Heart left ventricle (tissue), 16 donors: ENCODE measurements around the gene NDUFB10. TPM values are rescaled to one million over a fixed set of nuclear protein-coding genes. Genes with fewer than 3 reads are reported as not detected.
A peak's percentile ranks its signal among the peaks of the same experiment; 100 is the strongest.
"Not testable (repeated sequence)": the region's sequence is repeated elsewhere in the genome, so short reads cannot be mapped to it uniquely, and the experiment has no call there.

Experiments
- ATAC-seq, 4 donors: fragments of 200-7000 bp; cut with Tn5 transposase; one replicate each; pipeline ENCODE4 v1.9.1; 2020 to 2022; ENCODE audit warnings: moderate library complexity in 4 of 4, mild to moderate bottlenecking in 3 of 4, moderate number of reproducible peaks in 1 of 4
- DNase-seq, 5 donors: peaks; one replicate each; pipeline ENCODE4 v3.0.0-alpha.2; 2020
- H3K27ac ChIP-seq, 12 donors: fragments of 200-600 bp; sonication (generic) in 4 of 12; one replicate each; pipeline versions ENCODE4 v1.5.0 to v1.8.0; 2016 to 2022; ENCODE audit warnings: mild to moderate bottlenecking in 2 of 12
- H3K27me3 ChIP-seq, 9 donors: fragments of 200-600 bp; sonication (generic) in 2 of 9; one replicate each; pipeline versions ENCODE4 v1.5.1 to v1.8.0; 2016 to 2022; ENCODE audit warnings: mild to moderate bottlenecking in 3 of 9
- H3K36me3 ChIP-seq, 9 donors: fragments of 200-600 bp; sonication (generic) in 2 of 9; one replicate each; pipeline versions ENCODE4 v1.5.0 to v1.8.0; 2018 to 2022; ENCODE audit warnings: mild to moderate bottlenecking in 2 of 9
- H3K4me1 ChIP-seq, 12 donors: fragments of 200-600 bp; sonication (generic) in 4 of 12; one replicate each; pipeline versions ENCODE4 v1.5.0 to v1.8.0; 2016 to 2022; ENCODE audit warnings: mild to moderate bottlenecking in 3 of 12
- H3K4me3 ChIP-seq, 12 donors: fragments of 200-600 bp; sonication (generic) in 4 of 12; one replicate each; pipeline versions ENCODE4 v1.5.0 to v1.8.0; 2017 to 2022; ENCODE audit warnings: mild to moderate bottlenecking in 9 of 12, moderate library complexity in 4 of 12
- H3K9me3 ChIP-seq, 12 donors: fragments of 200-600 bp; sonication (generic) in 4 of 12; one replicate each; pipeline versions ENCODE4 v1.5.0 to v1.8.0; 2016 to 2022; ENCODE audit warnings: mild to moderate bottlenecking in 1 of 12
- CTCF ChIP-seq, 12 donors: fragments of 200-600 bp; sonication (generic) in 4 of 12; IDR thresholded peaks; one replicate each; pipeline versions ENCODE4 v1.5.0 to v1.8.0; 2018 to 2022; ENCODE audit warnings: antibody characterized with exemption in 12 of 12, mild to moderate bottlenecking in 5 of 12
- POLR2A ChIP-seq, 2 donors: fragments of 450-650 bp; IDR thresholded peaks; one replicate each; pipeline ENCODE4 v1.6.1; 2017; ENCODE audit warnings: antibody characterized with exemption in 2 of 2, mild to moderate bottlenecking in 2 of 2, moderate library complexity in 2 of 2
- WGBS, 4 donors: extraction: QIAGEN DNeasy Blood & Tissue Kit in 2 of 4; methylation state at CpG; one replicate each; pipeline versions ENCODE4 v1.1.5 to v1.1.7; 2013 to 2018; 5-methylcytosine and 5-hydroxymethylcytosine counted together
- intact Hi-C, 10 donors: fragments of 100-400 bp; cut with DNase I; formaldehyde crosslinking; loops; one replicate each; pipeline versions ENCODE4 v1.11.1 to v1.14.2; 2022
- polyA plus RNA-seq, 2 donors: library from polyadenylated mRNA; stranded (reverse); fragments of 200-250 nt; gene quantifications; one replicate each; pipeline ENCODE4 v1.2.3, GENCODE V29; 2013
- total RNA-seq, 9 donors: library from RNA; depleted of rRNA in 2 of 9; stranded (reverse); fragments of >200 nt in 2 of 9; fragmentation: NEBNext Ultra II Directional in 3 of 9; extraction: Animal tissue kit (Norgen Biotek cat#: 25700) in 3 of 9; gene quantifications; one replicate each; pipeline versions ENCODE4 v1.1.0 to v1.2.4, GENCODE V29; 2016 to 2023
- donor health status: ischemic (EF 13 %, LVEDD 7.1; RV severe dilation, severe dysfunction).
- donor health status: healthy with polysubstance abuse.
- donor health status: DM: no; HTN: yes; CAD: no.
- donor health status: DM: no; HTN: no; CAD: no.
- donor health status: ischemic (EF 25% LVEDD 6.9; RV normal size, moderate dysfunction).
- donor health status: ischemic (EF 25% LVEDD 5.7; RV mildly dilated, moderate dysfunction).
- donor health status: healthy.
- donor health status: DM: yes; HTN: yes; CAD: no.
- donor health status: ischemic (EF 35%, LVEDD 5.7; RV mildly dilated, moderate dysfunction).
- donor health status: nonischemic (EF 11% LVEDD 7.7; RV severe dilation, severe dysfunction).
- donor health status: DM: yes; HTN: yes; CAD: no.
- donor health status: PGD.
- donor health status: ischemic (EF 29% LVEDD 5.4; RV normal size, mild dysfunction).
- donor health status: nonischemic (EF 23%, LVEDD 6.1; RV moderate dilation, normal function).

NDUFB10 gene
- total and polyA plus RNA-seq, 11 donors: 316 to 1,618 (median 548) TPM

GRCh38 chr16:1950559-1950958 is 8.8 kb upstream of the NDUFB10 start:
- ATAC-seq: peak; percentile 39 to 76 (median 60)
- no peak overlapping the region for H3K4me3 ChIP-seq
- peak in 4 of 5 donors; percentile 64 to 83 (median 70) for DNase-seq
- intact Hi-C loops: no loop called here
- TF ChIP-seq POLR2A (IDR thresholded peaks at IDR 0.05): no peak
- TF ChIP-seq CTCF (IDR thresholded peaks at IDR 0.05): no peak
- H3K4me1 ChIP-seq: peaks cover 0 to 30% (median 5%) of the 10 kb centered on the region in 12 donors
- WGBS, 4 donors: 49 to 72% (median 59%) methylated on average over 8 to 19 of the region's 19 CpGs
- peaks cover 0 to 4% (median 0%) of the 10 kb centered on the region in 9 donors for H3K36me3 ChIP-seq
- H3K27ac ChIP-seq: peak overlapping the region; percentile 59 to 97 (median 83)
- H3K9me3 ChIP-seq: no peaks in the 10 kb centered on the region
- no peaks in the 10 kb centered on the region for H3K27me3 ChIP-seq

GRCh38 chr16:1953734-1954133 is 5.6 kb upstream of the NDUFB10 start:
- Histone ChIP-seq H3K27me3 (no peaks in the 10 kb centered on the region), H3K27ac (peak overlapping the region; percentile 75 to 99 (median 96)), H3K36me3 (no peaks in the 10 kb centered on the region), H3K9me3 (no peaks in the 10 kb centered on the region), H3K4me1 (peaks cover 0 to 33% (median 5%) of the 10 kb centered on the region in 12 donors), H3K4me3 (peak overlapping the region; percentile 32 to 62 (median 54))
- 53 to 94% (median 63%) methylated on average over 4 to 22 of the region's 22 CpGs for WGBS, 4 donors
- DNase-seq (peak in 2 of 5 donors; percentile 20 to 40), ATAC-seq (peak in 3 of 4 donors; percentile 17 to 23 (median 22))
- TF ChIP-seq CTCF (IDR thresholded peaks at IDR 0.05): no peak
- no peak for TF ChIP-seq POLR2A (IDR thresholded peaks at IDR 0.05)
- intact Hi-C loops: no loop called here

DNA sequence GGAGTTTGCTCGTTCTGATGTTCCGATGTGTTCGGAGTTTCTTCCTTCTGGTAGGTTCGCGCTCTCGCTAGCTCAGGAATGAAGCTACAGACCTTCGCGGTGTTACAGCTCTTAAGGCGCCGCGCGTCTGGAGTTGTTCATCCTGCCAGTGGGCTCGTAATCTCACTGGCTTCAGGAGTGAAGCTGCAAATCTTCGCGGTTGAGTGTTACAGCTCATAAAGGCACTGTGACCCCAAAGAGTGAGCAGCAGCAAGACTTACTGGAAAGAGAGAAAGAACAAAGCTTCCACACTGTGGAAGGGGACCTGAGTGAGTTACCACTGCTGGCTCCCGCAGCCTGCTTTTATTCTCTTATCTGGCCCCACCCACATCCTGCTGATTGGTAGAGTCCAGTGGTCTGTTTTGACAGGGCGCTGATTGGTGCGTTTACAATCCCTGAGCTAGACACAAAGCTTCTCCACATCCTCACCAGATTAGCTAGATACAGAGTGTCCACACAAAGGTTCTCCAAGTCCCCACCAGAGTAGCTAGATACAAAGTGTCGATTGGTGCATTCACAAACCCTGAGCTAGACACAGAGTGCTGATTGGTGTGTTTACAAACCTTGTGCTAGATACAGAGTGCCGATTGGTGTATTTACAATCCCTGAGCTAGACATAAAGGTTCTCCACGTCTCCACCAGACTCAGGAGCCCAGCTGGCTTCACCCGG is 1.8 kb upstream of the NDUFB10 start:
- H3K4me1 ChIP-seq: peaks cover 4 to 35% (median 18%) of the 10 kb centered on the region in 12 donors
- WGBS, 4 donors: 85 to 92% (median 88%) methylated on average over 16 to 22 of the region's 22 CpGs
- DNase-seq: peak in 1 of 5 donors; percentile 15
- intact Hi-C loops, H3K9me3 ChIP-seq, H3K4me3 ChIP-seq, H3K27ac ChIP-seq, H3K27me3 ChIP-seq, ATAC-seq: not testable (repeated sequence)
- peaks cover 0 to 20% (median 17%) of the 10 kb centered on the region in 9 donors for H3K36me3 ChIP-seq

GRCh38 chr16:1958143-1958491 is 1.2 kb upstream of the NDUFB10 start:
- H3K27ac ChIP-seq, H3K27me3 ChIP-seq, ATAC-seq, H3K9me3 ChIP-seq, H3K4me3 ChIP-seq, intact Hi-C loops: not testable (repeated sequence)
- WGBS, 4 donors: 58 to 79% (median 73%) methylated on average over 7 to 30 of the region's 30 CpGs
- H3K4me1 ChIP-seq: peaks cover 6 to 36% (median 22%) of the 10 kb centered on the region in 12 donors
- peaks cover 0 to 26% (median 22%) of the 10 kb centered on the region in 9 donors for H3K36me3 ChIP-seq
- peak in 1 of 5 donors; percentile 23 for DNase-seq

DNA sequence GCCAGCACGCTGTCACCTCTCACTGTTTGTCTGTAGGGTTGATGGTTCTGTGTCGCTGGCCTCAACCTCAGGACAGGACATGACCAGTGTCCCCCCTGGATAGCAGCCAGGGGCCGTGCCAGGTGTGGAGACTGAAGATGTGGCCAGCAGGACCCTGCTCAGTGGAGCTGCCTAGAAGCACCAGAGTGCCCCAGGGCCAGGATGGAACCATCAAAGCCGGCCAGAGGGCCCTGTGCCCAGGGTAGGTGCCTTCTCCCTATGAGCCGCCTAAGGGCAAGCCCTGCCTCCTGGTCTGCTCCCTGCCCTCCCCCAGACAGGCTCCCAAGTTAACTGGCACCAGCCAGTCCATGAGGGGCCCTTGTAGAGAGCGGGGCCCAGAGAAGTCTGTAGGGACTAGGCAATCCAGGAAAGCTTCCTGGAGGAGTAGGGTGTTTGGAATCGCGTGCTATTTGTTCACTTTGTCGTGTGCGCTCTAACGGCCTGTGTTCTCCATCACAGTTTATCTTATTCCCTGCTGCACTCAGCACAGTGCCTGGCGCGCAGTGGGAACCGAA is 546 bp upstream of the NDUFB10 start:
- intact Hi-C loops: no loop called here
- peak in 1 of 5 donors; percentile 48 for DNase-seq
- peak overlapping the region in 11 of 12 donors; percentile 87 to 99 (median 94) for H3K27ac ChIP-seq
- H3K4me1 ChIP-seq: peaks cover 7 to 43% (median 26%) of the 10 kb centered on the region in 12 donors
- no peak for TF ChIP-seq POLR2A (IDR thresholded peaks at IDR 0.05)
- no peak for TF ChIP-seq CTCF (IDR thresholded peaks at IDR 0.05)
- peaks cover 0 to 33% (median 29%) of the 10 kb centered on the region in 9 donors for H3K36me3 ChIP-seq
- ATAC-seq: peak in 2 of 4 donors; percentile 0 to 3
- WGBS, 4 donors: 19 to 37% (median 33%) methylated on average over 8 to 14 of the region's 14 CpGs
- H3K9me3 ChIP-seq: no peaks in the 10 kb centered on the region
- no peaks in the 10 kb centered on the region for H3K27me3 ChIP-seq
- peak overlapping the region in 10 of 12 donors; percentile 68 to 100 (median 90) for H3K4me3 ChIP-seq
